Astrocyte (in vitro differentiated cells and primary cell): ENCODE measurements around the gene P2RY6.

ENCODE experiments used
- CTCF ChIP-seq: IDR thresholded peaks from 2 replicates; pipeline ENCODE4 v1.5.1; 2011; ENCODE audit warnings: low read depth, mild to moderate bottlenecking, inconsistent platforms, low read length, moderate library complexity; ENCODE audit not compliant: insufficient read depth
- EZH2 ChIP-seq: IDR thresholded peaks from 2 replicates; pipeline ENCODE4 v1.6.1; 2012; ENCODE audit warnings: mild to moderate bottlenecking, low read length, inconsistent platforms; ENCODE audit not compliant: insufficient read depth

DNA sequence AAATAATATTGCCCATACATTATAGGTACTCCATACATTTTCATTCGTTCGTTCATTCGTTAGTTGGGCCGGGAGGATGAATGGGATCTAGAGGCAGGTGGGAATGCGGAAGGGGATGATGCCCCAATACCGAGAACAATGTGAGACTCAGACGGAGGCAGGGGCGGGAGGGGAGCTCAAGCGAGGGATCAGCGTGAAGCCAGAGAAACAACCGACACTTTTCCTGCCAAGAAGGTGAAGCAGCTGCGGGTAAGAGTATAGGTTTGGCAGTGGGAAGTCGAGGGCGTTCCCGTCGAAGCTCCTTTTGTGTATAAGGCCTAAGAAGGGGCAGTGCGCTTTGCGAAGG lies 34.8 kb downstream of the P2RY6 start:
- TF ChIP-seq CTCF (no peak), EZH2 (no peak)
